Stomach (tissue), 9 donors: Measurements from ENCODE around the gene KEL. TPM values are rescaled to one million over a fixed set of nuclear protein-coding genes. Genes with fewer than 3 reads are reported as not detected.
"Not testable (repeated sequence)": the region's sequence is repeated elsewhere in the genome, so short reads cannot be mapped to it uniquely, and the experiment has no call there.

Experiments
- DNase-seq, 2 donors: peaks; one replicate each; pipeline versions ENCODE4 v3.0.0 to v3.0.0-alpha.2; 2013 to 2019
- H3K27ac ChIP-seq, 5 donors: fragments of 200-600 bp in 4 of 5; sonication (generic) in 4 of 5; one replicate each; pipeline ENCODE4 v1.5.1; 2013 to 2019; ENCODE audit warnings: mild to moderate bottlenecking in 1 of 5, moderate library complexity in 1 of 5
- H3K27me3 ChIP-seq, 3 donors: fragments of 200-600 bp; sonication (generic); one replicate each; pipeline ENCODE4 v1.5.1; 2017 to 2019; ENCODE audit warnings: mixed run types in 1 of 3
- H3K36me3 ChIP-seq, 4 donors: fragments of 200-600 bp; sonication (generic); 1 replicate in 3 of 4; 2 replicates in 1 of 4; pipeline ENCODE4 v1.5.1; 2016 to 2019
- H3K4me1 ChIP-seq, 4 donors: fragments of 200-600 bp; sonication (generic); one replicate each; pipeline ENCODE4 v1.5.1; 2016 to 2019
- H3K4me3 ChIP-seq, 4 donors: fragments of 200-600 bp; sonication (generic) in 3 of 4; one replicate each; pipeline ENCODE4 v1.5.1; 2016 to 2019; ENCODE audit warnings: mild to moderate bottlenecking in 1 of 4
- H3K9me3 ChIP-seq, 4 donors: fragments of 200-600 bp; sonication (generic); one replicate each; pipeline ENCODE4 v1.5.1; 2016 to 2019
- EP300 ChIP-seq: sonication (generic); formaldehyde crosslinking; IDR thresholded peaks from one replicate; pipeline ENCODE4 v1.6.1; 2017; ENCODE audit warnings: antibody characterized with exemption
- POLR2A ChIP-seq, 4 donors: fragments of 450-650 bp; IDR thresholded peaks; one replicate each; pipeline ENCODE4 v1.6.1; 2016; ENCODE audit warnings: antibody characterized with exemption in 4 of 4, control low read depth in 2 of 4, mild to moderate bottlenecking in 1 of 4, moderate library complexity in 1 of 4
- POLR2AphosphoS5 ChIP-seq, 3 donors: sonication (generic); formaldehyde crosslinking; IDR thresholded peaks; one replicate each; pipeline ENCODE4 v1.6.1; 2016; ENCODE audit warnings: antibody characterized with exemption in 3 of 3
- WGBS, 5 donors: extraction: QIAGEN DNeasy Blood & Tissue Kit in 3 of 5; methylation state at CpG; one replicate each; pipeline versions ENCODE4 v1.1.5 to v1.1.7; 2013 to 2018; 5-methylcytosine and 5-hydroxymethylcytosine counted together
- intact Hi-C: fragments of 100-400 bp; cut with DNase I; formaldehyde crosslinking; loops from one replicate; pipeline ENCODE4 v1.15.1; 2023; ENCODE audit warnings: low total_unique reads
- polyA plus RNA-seq, 3 donors: library from polyadenylated mRNA; stranded (reverse); fragments of 200-250 nt; gene quantifications; one replicate each; pipeline ENCODE4 v1.2.3, GENCODE V29; 2013
- total RNA-seq, 5 donors: library from RNA; depleted of rRNA; stranded (reverse); fragments of >200 nt; gene quantifications; one replicate each; pipeline versions ENCODE4 v1.1.0 to v1.2.3, GENCODE V29; 2014 to 2016
- TF ChIP-seq, protein P1 (sequence below), 7 experiments: fragments of 450-650 bp in 4 of 7; fragments of 200-600 bp in 3 of 7; sonication (generic) in 3 of 7; IDR thresholded peaks; one replicate each; pipeline ENCODE4 v1.5.1; 2016 to 2019; ENCODE audit warnings: antibody characterized with exemption in 7 of 7, control low read depth in 2 of 7, mild to moderate bottlenecking in 1 of 7
- donor health status: healthy with polysubstance abuse.
- donor health status: Bipolar disorder and iron deficiency.
- donor health status: healthy.

KEL gene
- total and polyA plus RNA-seq, 8 donors = 0.85 to 1.5 TPM; not detected in 6

DNA sequence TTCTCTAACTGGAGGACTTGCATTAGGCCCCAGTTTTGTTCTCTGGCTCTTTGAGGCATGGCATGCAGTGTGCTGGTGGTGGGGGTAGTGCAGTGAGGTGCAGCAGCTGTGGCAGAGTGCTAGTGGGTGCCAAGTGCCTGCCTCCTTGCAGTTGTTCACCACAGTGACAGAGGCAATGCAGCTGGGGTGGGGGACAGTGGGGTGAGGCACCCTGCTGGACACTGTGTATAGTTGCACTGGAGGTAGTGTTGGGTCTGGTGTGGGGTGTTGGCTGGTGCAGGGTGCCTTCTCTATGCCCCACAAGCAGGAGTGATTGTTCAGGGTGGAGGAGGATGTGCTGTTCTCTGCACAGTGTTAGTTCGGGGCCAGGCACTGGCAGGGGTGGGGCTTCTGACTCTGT is 21.7 kb upstream of the KEL start:
- DNase-seq = no peak

DNA sequence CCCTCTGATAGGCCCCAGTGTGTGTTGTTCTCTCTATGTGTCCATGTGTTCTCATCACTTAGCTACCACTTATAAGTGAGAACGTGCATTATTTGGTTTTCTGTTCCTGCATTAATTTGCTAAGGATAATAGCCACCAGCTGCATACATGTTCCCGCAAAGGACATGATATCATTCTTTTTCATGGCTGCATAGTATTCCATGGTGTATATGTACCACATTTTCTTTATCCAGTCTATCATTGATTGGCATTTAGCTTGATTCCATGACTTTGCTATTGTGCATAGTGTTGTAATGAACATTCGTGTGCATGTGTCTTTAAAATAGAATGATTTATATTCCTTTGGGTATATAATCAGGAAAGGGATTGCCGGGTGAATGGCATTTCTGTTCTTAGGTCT is 16.2 kb upstream of the KEL start:
- H3K27me3 ChIP-seq, DNase-seq, H3K4me1 ChIP-seq, intact Hi-C loops, H3K36me3 ChIP-seq, H3K4me3 ChIP-seq, H3K27ac ChIP-seq: not testable (repeated sequence)
- WGBS, 5 donors = 83 to 92% (median 86%) methylated on average over 4 of the region's 4 CpGs
- peaks cover 0 to 12% (median 5%) of the 10 kb centered on the region in 4 donors for H3K9me3 ChIP-seq

More for the DNA sequence above, 21.7 kb upstream of the KEL start:
- H3K4me3 ChIP-seq = no peak overlapping the region
- H3K27me3 ChIP-seq = peaks cover 0 to 11% (median 0%) of the 10 kb centered on the region in 3 donors
- no peak overlapping the region for H3K27ac ChIP-seq
- TF ChIP-seq POLR2A (IDR thresholded peaks at IDR 0.05) = no peak
- TF ChIP-seq, protein P1, sequence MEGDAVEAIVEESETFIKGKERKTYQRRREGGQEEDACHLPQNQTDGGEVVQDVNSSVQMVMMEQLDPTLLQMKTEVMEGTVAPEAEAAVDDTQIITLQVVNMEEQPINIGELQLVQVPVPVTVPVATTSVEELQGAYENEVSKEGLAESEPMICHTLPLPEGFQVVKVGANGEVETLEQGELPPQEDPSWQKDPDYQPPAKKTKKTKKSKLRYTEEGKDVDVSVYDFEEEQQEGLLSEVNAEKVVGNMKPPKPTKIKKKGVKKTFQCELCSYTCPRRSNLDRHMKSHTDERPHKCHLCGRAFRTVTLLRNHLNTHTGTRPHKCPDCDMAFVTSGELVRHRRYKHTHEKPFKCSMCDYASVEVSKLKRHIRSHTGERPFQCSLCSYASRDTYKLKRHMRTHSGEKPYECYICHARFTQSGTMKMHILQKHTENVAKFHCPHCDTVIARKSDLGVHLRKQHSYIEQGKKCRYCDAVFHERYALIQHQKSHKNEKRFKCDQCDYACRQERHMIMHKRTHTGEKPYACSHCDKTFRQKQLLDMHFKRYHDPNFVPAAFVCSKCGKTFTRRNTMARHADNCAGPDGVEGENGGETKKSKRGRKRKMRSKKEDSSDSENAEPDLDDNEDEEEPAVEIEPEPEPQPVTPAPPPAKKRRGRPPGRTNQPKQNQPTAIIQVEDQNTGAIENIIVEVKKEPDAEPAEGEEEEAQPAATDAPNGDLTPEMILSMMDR (IDR thresholded peaks at IDR 0.05) = no peak
- no peak for TF ChIP-seq EP300
- no peak for TF ChIP-seq POLR2AphosphoS5 (IDR thresholded peaks at IDR 0.05)
- no peaks in the 10 kb centered on the region for H3K36me3 ChIP-seq
- H3K4me1 ChIP-seq = no peaks in the 10 kb centered on the region
- intact Hi-C loops = no loop called here
- 57 to 89% (median 78%) methylated on average over 1 of the region's 1 CpG for WGBS, 5 donors
- H3K9me3 ChIP-seq = peaks cover 0 to 7% (median 0%) of the 10 kb centered on the region in 4 donors

DNA sequence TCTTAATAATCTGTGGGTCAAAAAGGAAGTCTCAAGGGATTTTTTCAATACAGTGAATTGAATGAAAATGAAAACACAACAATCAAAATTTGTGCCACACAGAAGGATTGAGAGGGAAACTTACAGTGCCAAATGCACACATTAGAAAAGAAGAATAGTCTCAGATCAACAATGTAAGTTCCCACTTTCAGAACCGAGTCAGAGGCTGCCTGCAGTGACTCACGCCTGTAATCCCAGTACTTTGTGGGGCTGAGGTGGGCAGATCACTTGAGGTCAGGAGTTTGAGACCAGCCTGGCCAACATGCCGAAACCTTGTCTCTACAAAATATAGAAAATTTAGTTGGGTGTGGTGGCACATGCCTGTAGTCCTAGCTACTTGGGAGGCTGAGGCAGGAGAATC is 12.5 kb upstream of the KEL start:
- Histone ChIP-seq H3K4me1 (no peaks in the 10 kb centered on the region), H3K27ac (no peak overlapping the region), H3K27me3 (no peaks in the 10 kb centered on the region), H3K4me3 (no peak overlapping the region), H3K36me3 (no peaks in the 10 kb centered on the region), H3K9me3 (peaks cover 0 to 6% (median 5%) of the 10 kb centered on the region in 4 donors)
- intact Hi-C loops = no loop called here
- 65 to 78% (median 68%) methylated on average over 3 of the region's 3 CpGs for WGBS, 5 donors
- no peak for DNase-seq
- TF ChIP-seq POLR2A (IDR thresholded peaks at IDR 0.05) (no peak), EP300 (no peak), POLR2AphosphoS5 (IDR thresholded peaks at IDR 0.05) (no peak)
- TF ChIP-seq, protein P1 (IDR thresholded peaks at IDR 0.05) = no peak

DNA sequence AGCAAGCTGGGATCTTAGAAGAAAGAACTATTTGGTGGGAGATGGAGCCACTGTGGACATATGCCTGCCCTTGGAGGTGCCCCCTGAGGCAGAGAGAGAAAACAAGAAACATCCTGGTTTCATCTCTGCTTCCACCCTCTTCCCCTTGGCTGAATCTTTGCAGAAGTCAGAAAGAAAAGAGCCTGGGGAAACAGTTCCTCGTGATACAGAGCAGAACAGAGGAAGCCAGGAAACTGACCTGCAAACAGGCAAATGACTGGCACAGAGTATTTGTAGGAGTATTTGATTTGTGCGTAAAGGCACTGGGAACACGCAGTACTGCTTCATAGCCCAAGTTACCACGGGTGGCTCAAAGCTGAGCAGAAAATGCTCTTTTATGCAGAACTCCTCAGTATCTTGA is 7.0 kb upstream of the KEL start:
- 17 to 35% (median 25%) methylated on average over 4 of the region's 4 CpGs for WGBS, 5 donors
- peaks cover 0 to 5% (median 0%) of the 10 kb centered on the region in 3 donors for H3K27me3 ChIP-seq
- H3K9me3 ChIP-seq = no peaks in the 10 kb centered on the region
- H3K4me3 ChIP-seq = no peak overlapping the region
- intact Hi-C loops = no loop called here
- TF ChIP-seq POLR2A (IDR thresholded peaks at IDR 0.05) (no peak), EP300 (no peak), POLR2AphosphoS5 (IDR thresholded peaks at IDR 0.05) (no peak)
- TF ChIP-seq, protein P1 (IDR thresholded peaks at IDR 0.05) = no peak
- no peaks in the 10 kb centered on the region for H3K36me3 ChIP-seq
- no peak overlapping the region for H3K27ac ChIP-seq
- no peak for DNase-seq
- no peaks in the 10 kb centered on the region for H3K4me1 ChIP-seq

DNA sequence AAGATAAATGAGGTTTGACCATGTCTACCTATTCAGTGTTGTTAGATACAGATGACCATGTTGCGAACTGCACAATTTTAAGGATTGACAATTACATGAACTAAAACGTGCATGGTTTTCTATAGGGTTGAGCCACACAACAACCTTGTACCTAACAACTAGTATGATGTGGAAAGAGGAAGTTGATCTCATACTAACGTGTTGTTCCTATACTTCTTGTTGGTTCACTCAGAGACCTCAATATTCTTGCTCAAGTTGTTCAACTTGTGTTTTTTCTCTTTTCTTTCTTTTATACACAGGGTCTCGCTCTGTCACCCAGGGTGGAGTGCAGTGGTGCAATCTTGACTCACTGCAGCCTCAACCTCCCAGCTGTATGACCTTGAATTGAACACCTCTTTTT is 6.1 kb upstream of the KEL start:
- Histone ChIP-seq H3K27me3 (peaks cover 0 to 10% (median 0%) of the 10 kb centered on the region in 3 donors), H3K36me3 (no peaks in the 10 kb centered on the region), H3K4me1 (no peaks in the 10 kb centered on the region), H3K4me3 (no peak overlapping the region), H3K9me3 (no peaks in the 10 kb centered on the region), H3K27ac (no peak overlapping the region)
- no peak for DNase-seq
- intact Hi-C loops = no loop called here
- TF ChIP-seq POLR2AphosphoS5 (IDR thresholded peaks at IDR 0.05) (no peak), POLR2A (IDR thresholded peaks at IDR 0.05) (no peak), EP300 (no peak)
- TF ChIP-seq, protein P1 (IDR thresholded peaks at IDR 0.05) = no peak
- 76 to 85% (median 81%) methylated on average over 4 of the region's 4 CpGs for WGBS, 5 donors
